GM19035 (cell line): Measurements from ENCODE around the gene DGKE.

Experiments used
- ATAC-seq: cut with Tn5 transposase; IDR thresholded peaks from one replicate; pipeline ENCODE4 v1.9.1; 2021; ENCODE audit not compliant: unreplicated experiment

The DGKE gene

GRCh38 chr17:56845934-56846333 lies 12.0 kb downstream of the DGKE start:
- no peak for ATAC-seq

- ATAC-seq, result no peak
These were observed 13.2 kb downstream of the DGKE start for GRCh38 chr17:56847106-56847505.

GRCh38 chr17:56849131-56849530 lies 15.2 kb downstream of the DGKE start:
- no peak for ATAC-seq

GRCh38 chr17:56850591-56850990 lies 16.6 kb downstream of the DGKE start:
- ATAC-seq, result no peak

- no peak for ATAC-seq
These were observed 17.1 kb downstream of the DGKE start for GRCh38 chr17:56851008-56851407.

- ATAC-seq, result no peak
These were observed 27.9 kb downstream of the DGKE start for GRCh38 chr17:56861899-56862298.

- no peak for ATAC-seq
These were observed 30.0 kb downstream of the DGKE start for GRCh38 chr17:56863974-56864373.

- no peak for ATAC-seq
These were observed 32.1 kb downstream of the DGKE start for GRCh38 chr17:56866076-56866475.

- no peak for ATAC-seq
These were observed 32.5 kb downstream of the DGKE start for GRCh38 chr17:56866496-56866895.

- ATAC-seq, result no peak
These were observed 34.0 kb downstream of the DGKE start for GRCh38 chr17:56867948-56868376.

- no peak for ATAC-seq
These were observed 34.8 kb downstream of the DGKE start for GRCh38 chr17:56868716-56869115.

- ATAC-seq, result peak; percentile 73
These were observed 36.2 kb downstream of the DGKE start for GRCh38 chr17:56870081-56870651.

- ATAC-seq, result no peak
These were observed 42.8 kb downstream of the DGKE start for GRCh38 chr17:56876766-56877179.

GRCh38 chr17:56879280-56879679 lies 45.3 kb downstream of the DGKE start:
- no peak for ATAC-seq

- no peak for ATAC-seq
These were observed 46.2 kb downstream of the DGKE start for GRCh38 chr17:56880133-56880532.

- no peak for ATAC-seq
These were observed 46.6 kb downstream of the DGKE start for GRCh38 chr17:56880571-56880970.

- no peak for ATAC-seq
These were observed 47.8 kb downstream of the DGKE start for GRCh38 chr17:56881685-56882295.

- no peak for ATAC-seq
These were observed 49.7 kb downstream of the DGKE start for GRCh38 chr17:56883616-56884015.

- no peak for ATAC-seq
These were observed 50.7 kb downstream of the DGKE start for GRCh38 chr17:56884483-56885311.

- no peak for ATAC-seq
These were observed 51.3 kb downstream of the DGKE start for GRCh38 chr17:56885312-56885657.

GRCh38 chr17:56886288-56886731 lies 52.4 kb downstream of the DGKE start:
- ATAC-seq, result no peak

GRCh38 chr17:56887105-56887504 lies 53.2 kb downstream of the DGKE start:
- ATAC-seq, result no peak
